Measurements from ENCODE around the gene CERS1. TPM values are rescaled to one million over a fixed set of nuclear protein-coding genes. Genes with fewer than 3 reads are reported as not detected.

CERS1 gene
- total RNA-seq, 2 donors from 2014 or later = 0.26 to 0.66 TPM

DNA sequence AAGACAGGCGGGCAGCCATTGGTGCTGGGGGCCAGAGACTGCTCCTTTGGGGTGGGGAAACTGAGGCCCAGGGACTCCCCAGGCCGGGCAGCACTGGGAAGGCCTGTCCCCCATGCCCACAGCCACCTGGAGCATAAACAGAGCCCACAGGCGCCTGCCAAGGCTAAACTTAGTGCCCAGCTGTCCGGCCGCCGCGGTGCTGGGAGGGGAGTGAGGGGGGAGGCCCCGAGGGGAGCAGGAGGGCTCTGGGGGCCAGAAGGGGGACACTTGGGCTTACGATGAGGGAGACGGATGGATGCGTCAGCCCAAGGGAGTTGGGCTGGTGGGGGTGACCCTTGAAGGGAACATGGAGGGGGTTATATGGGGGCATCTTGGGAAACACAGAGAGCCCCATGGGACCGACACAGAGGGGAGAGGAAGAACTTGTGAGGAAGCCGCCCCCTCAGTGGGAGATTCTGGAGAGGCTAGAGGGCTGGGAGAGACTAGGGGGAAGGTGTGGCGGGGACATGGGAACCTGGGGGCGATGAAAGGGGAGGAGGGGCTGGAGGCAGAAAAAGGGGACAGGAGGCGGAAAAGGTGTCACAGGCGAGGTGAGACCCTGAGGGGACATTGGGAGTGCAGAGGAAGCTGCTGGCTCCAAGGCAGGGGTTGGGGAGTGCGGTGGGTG is 2.2 kb downstream of the CERS1 start:
- DNase-seq = no peak

GRCh38 chr19:18889949-18890745 is 5.8 kb downstream of the CERS1 start:
- Histone ChIP-seq H3K27me3 (peaks cover 0 to 6% of the 10 kb centered on the region in 2 donors), H3K4me3 (no peak overlapping the region), H3K4me1 (peaks cover 4% of the 10 kb centered on the region), H3K36me3 (replicated peaks in 1 of 2; ENCODE audit: insufficient read depth in 1 of 2, low read depth in 2 of 2) (no peaks in the 10 kb centered on the region), H3K27ac (no peak overlapping the region), H3K9me3 (no peaks in the 10 kb centered on the region)
- 70 to 72% methylated on average over 10 of the region's 10 CpGs for WGBS, 2 donors
- intact Hi-C loops (cut with DNase I) = no loop called here
- ATAC-seq = no peak
- DNase-seq = no peak
- TF ChIP-seq POLR2A (IDR thresholded peaks at IDR 0.05) = no peak
- TF ChIP-seq, protein P1, sequence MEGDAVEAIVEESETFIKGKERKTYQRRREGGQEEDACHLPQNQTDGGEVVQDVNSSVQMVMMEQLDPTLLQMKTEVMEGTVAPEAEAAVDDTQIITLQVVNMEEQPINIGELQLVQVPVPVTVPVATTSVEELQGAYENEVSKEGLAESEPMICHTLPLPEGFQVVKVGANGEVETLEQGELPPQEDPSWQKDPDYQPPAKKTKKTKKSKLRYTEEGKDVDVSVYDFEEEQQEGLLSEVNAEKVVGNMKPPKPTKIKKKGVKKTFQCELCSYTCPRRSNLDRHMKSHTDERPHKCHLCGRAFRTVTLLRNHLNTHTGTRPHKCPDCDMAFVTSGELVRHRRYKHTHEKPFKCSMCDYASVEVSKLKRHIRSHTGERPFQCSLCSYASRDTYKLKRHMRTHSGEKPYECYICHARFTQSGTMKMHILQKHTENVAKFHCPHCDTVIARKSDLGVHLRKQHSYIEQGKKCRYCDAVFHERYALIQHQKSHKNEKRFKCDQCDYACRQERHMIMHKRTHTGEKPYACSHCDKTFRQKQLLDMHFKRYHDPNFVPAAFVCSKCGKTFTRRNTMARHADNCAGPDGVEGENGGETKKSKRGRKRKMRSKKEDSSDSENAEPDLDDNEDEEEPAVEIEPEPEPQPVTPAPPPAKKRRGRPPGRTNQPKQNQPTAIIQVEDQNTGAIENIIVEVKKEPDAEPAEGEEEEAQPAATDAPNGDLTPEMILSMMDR (IDR thresholded peaks at IDR 0.05) = no peak

More for the DNA sequence above, 2.2 kb downstream of the CERS1 start:
- H3K4me3 ChIP-seq = no peak overlapping the region
- H3K4me1 ChIP-seq = peaks cover 15% of the 10 kb centered on the region
- no peaks in the 10 kb centered on the region for H3K9me3 ChIP-seq
- TF ChIP-seq POLR2A (IDR thresholded peaks at IDR 0.05) = no peak
- TF ChIP-seq, protein P1 (IDR thresholded peaks at IDR 0.05) = no peak
- peaks cover 0 to 6% of the 10 kb centered on the region in 2 donors for H3K27me3 ChIP-seq
- no peak overlapping the region for H3K27ac ChIP-seq
- H3K36me3 ChIP-seq (replicated peaks in 1 of 2; ENCODE audit: insufficient read depth in 1 of 2, low read depth in 2 of 2) = no peaks in the 10 kb centered on the region
- ATAC-seq = no peak
- intact Hi-C loops (cut with DNase I) = no loop called here
- 38 to 55% methylated on average over 15 to 17 of the region's 18 CpGs for WGBS, 2 donors

DNA sequence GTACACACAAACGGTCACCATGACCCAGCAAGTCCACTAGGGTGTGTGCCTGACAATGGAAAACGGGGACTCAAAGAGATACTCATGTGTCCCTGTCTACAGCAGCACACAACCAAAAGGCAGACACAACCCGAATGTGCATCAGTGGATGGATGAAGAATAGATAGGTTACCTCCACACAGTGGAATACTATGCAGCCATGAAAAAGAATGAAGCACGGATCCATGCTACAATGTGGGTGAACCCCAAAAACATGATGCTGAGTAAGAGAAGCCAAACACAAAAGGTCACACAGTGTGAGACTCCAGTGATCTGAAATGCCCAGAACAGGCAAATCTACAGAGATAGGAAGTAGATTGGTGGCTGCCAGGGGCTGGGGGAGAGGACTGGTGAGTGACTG is 9.0 kb downstream of the CERS1 start:
- Histone ChIP-seq H3K4me3 (no peak overlapping the region), H3K27me3 (no peaks in the 10 kb centered on the region), H3K27ac (no peak overlapping the region), H3K9me3 (no peaks in the 10 kb centered on the region), H3K4me1 (no peaks in the 10 kb centered on the region), H3K36me3 (replicated peaks in 1 of 2; ENCODE audit: insufficient read depth in 1 of 2, low read depth in 2 of 2) (no peaks in the 10 kb centered on the region)
- 67 to 88% methylated on average over 4 of the region's 4 CpGs for WGBS, 2 donors
- DNase-seq (no peak), ATAC-seq (no peak)
- intact Hi-C loops (cut with DNase I) = no loop called here
- no peak for TF ChIP-seq POLR2A (IDR thresholded peaks at IDR 0.05)
- TF ChIP-seq, protein P1 (IDR thresholded peaks at IDR 0.05) = no peak

DNA sequence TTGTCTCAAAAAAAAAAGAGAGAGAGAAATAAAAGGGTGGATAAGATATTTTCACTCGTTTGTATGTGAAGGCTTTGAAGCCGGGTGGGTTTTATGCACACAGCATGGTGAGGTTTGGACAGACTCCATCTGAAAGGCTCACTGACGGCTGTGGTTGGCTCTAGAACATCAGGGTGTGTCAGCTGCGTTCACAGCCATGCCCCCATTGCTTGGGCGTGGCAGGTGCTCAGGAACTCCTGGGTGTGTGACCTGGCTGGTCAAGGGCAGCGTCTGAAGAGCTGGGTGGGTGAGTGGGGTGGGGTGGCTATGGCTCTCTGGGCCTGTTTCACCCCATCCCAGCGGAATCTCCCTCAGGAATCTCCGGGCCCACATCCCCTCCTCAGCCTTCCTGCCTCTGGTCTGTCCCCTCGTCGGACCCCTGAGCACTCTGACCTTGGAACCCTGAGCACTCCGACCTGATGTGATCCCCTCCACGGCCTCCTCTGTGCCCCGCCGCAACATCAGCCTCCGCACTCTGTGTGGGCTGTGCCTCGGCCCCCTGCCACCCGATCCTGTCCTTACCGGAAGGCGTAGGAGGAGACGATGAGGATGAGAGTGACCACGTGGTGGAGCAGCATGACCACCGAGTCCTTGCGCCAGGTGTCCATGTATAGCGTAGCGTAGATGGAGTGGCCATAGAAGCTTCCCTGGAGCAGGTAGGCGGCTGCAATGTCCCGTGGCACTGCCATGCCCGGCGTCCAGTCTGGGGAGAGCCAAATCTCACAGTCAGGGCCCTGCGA is 12.2 kb downstream of the CERS1 start:
- Histone ChIP-seq H3K27me3 (no peaks in the 10 kb centered on the region), H3K4me1 (no peaks in the 10 kb centered on the region), H3K4me3 (no peak overlapping the region), H3K36me3 (replicated peaks in 1 of 2; ENCODE audit: insufficient read depth in 1 of 2, low read depth in 2 of 2) (no peaks in the 10 kb centered on the region), H3K9me3 (no peaks in the 10 kb centered on the region), H3K27ac (no peak overlapping the region)
- TF ChIP-seq, protein P1 (IDR thresholded peaks at IDR 0.05) = no peak
- no peak for TF ChIP-seq POLR2A (IDR thresholded peaks at IDR 0.05)
- DNase-seq (no peak), ATAC-seq (no peak)
- intact Hi-C loops (cut with DNase I) = no loop called here
- WGBS, 2 donors = 74 to 78% methylated on average over 28 to 30 of the region's 30 CpGs
